ENCODE results near the gene RNH1. TPM values are rescaled to one million over a fixed set of nuclear protein-coding genes. Genes with fewer than 3 reads are reported as not detected.

The RNH1 gene
- total RNA-seq: 38.7 TPM

DNA sequence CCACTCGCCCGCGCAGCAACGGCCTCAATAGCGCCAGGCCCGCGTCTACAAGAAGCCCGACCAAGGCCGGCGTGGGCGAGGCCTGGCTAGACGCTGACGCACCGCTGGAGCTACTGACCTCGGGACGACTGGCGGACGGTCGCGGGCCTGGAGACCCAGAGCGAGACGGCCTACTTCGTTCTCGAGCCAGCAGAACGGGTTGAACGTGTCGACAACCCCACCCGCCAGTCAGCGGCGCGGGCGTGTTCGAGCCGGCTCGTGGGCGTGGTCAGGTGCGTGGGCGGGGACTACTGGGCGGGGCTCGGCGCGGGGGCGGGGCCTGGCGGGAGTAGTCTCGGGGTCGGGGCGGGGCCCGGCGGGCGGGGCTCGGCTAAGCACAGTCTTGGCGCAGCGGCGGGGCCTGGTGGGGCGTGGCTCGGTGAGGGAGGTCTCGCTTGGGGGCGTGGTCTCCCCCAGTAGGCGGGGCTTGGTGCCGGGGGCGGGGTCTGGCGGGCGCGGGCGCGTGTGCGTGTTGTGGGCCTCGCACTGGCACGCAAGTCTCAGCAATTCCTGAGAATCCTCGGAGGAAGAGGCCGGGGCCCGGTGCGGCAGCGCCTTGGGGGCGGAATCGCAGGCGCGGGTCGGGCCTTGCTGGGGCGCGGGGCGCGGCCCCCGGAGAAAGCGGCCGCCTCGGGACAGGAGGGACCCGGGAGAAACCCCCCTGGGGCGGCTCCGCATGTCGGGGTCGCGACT lies at the start of gene RNH1:
RNH1 (minus strand) TSS at position 248 of the 732 bp plus-strand sequence. CDS start 5,080 bp downstream, outside the sequence.
- FAIRE-seq (no peak), DNase-seq (ENCODE audit: low spot score in 2 of 2) (peak; percentile 99 to 100)

GRCh38 chr11:555780-556661 lies 49.0 kb upstream of the RNH1 start:
- FAIRE-seq (no peak), DNase-seq (ENCODE audit: low spot score in 2 of 2) (no peak)

DNA sequence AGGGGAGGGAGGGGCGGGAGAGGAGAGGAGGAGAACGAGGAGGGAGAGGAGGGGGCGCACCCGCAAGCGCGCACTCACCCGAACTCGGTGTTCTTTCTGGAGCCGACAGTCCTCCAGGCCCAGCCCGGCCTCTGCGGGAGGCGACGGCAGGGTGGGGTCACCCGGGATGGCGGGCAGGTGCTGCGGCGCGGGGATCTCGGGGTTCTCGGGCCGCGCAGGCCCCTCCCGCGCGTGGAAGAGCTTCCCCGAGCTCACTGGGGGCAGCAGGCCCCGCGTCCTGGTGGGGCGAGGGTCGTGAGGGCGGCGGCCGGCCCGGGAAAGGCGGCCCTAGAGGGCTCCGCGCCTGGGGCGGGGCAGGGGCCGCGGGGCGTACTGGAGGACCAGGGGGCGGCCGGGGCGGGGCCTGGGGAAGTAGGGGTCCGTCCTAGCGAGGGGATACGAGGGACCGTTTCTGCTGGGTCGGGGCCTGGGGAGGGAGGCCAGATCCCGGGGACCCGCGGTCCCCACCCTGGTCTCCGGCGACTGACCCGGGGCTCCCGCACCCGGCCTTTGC lies 48.3 kb upstream of the RNH1 start:
- no peak for DNase-seq (ENCODE audit: low spot score in 2 of 2)
- no peak for FAIRE-seq

DNA sequence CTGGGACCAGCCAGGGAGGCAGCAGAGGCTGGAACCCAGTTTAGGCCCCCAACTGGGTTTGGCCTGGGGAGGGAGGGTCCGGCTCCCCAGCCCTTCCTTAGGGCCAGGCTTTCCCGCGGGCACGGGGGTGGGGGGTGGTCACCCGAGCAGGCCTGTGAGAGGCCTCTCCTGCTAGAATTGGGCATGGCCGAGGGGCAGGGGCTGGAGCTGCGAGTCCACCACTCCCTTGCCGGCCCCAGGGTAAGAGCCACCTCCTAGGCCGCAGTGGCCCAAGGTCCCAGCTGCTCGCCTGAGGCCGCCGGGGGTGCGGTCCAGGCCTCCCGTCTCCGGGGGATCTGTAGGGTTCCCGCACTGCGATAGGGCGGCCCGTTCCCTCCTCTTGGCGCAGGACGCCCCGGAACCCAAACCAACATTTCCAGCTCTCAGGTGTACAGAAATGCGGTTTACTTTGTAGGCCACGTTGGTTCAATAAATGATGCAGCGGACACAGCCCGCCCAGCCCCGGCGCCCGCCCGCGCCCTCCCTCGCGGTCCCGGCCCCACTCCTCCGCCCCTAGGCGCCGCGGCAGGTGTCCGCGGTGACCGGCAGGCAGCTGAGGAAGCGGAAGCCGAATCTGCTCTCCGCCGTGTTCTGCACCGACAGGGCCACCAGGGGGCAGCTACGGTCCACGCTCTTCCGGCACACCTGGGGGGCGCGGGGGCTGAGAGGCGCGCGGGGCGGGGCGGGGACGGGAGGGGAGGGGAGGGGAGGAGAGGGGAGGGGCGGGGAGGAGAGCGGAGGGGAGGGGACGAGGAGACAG lies 47.6 kb upstream of the RNH1 start:
- FAIRE-seq (no peak), DNase-seq (ENCODE audit: low spot score in 2 of 2) (peak; percentile 79 to 86)

DNA sequence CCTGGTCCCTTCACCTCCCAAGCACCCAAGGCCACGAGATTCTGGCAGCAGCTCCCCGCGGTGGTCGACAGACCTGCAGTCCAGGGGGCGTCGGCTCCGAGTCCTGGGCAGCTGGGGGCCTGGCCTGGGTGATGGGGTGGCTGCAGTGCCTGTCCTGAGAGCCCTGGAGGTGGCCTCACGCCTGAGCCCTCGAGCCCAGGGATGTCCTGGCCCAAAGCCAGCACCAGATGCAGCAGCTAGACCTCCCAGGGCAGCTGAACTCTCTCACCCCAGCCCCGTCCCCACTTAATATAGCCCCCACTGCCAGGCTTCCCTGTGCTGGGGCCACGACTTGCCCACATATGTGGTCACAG lies 46.9 kb upstream of the RNH1 start:
- FAIRE-seq (no peak), DNase-seq (ENCODE audit: low spot score in 2 of 2) (no peak)

DNA sequence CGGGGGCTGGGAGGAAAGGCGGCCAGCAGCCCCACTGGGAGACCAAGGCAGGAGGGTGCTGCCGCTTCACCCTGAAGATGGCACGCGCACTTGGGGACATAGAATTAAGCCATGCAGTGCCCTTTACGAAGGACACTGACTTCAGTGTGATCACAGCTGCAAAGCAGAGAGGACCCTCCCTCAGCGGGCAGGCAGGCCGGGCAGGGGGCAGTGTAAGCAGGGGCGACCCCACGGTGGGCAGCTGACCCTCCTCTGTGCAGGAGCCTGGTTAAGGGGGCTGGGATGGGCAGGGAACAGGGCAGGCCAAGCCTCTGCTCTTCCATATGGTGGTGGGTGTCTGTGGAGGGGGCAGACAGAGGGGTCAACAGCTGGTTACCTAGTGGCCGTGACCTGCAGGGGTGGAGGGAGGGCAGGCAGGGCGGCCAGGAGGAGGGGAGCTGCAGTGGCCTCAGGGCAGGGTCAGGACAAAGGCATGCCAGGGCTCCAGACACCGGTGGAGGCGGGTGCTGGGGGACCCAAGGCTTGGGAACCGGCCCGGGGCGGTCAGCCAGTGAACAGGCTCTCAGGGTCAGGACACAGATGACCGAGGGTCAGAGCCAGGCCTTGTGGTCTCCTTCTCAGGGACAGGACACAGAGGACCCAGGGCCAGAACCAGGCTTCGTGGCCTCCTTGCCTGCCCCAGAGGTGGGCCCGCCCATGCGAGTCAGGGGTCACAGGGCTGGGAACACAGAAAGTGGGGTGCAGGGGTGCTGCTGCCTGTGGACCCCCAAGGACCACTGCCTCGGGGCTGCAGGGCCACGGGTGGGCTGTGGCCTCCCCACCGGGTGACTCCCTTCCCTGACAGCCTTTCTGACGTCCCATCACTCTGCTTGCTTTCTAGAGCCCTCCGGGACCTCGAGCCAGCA lies 46.3 kb upstream of the RNH1 start:
- no peak for FAIRE-seq

DNA sequence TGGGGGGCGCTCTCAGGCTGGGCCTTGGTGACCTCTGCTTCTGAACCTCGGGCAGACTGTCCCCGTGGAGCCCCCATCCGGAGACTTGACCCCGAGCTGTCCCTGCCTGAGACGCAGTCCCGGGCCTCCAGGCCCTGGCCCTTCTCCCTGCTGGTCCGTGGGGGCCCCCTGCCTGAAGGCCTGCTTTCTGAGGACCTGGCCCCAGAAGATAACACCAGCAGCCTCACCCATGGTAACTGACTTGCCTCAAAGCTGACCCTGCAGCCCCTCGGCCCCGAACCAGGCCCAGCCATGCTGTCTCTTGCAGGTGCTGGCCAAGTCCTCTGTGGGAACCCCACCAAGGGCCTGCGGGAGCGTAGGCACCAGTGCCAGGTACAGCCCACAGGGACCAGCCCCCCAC lies 44.6 kb upstream of the RNH1 start:
- DNase-seq (ENCODE audit: low spot score in 2 of 2): no peak
- FAIRE-seq: no peak

More for the DNA sequence above, 46.3 kb upstream of the RNH1 start:
- no peak for DNase-seq (ENCODE audit: low spot score in 2 of 2)

GRCh38 chr11:551131-551530 lies 44.1 kb upstream of the RNH1 start:
- FAIRE-seq (no peak), DNase-seq (ENCODE audit: low spot score in 2 of 2) (no peak)

DNA sequence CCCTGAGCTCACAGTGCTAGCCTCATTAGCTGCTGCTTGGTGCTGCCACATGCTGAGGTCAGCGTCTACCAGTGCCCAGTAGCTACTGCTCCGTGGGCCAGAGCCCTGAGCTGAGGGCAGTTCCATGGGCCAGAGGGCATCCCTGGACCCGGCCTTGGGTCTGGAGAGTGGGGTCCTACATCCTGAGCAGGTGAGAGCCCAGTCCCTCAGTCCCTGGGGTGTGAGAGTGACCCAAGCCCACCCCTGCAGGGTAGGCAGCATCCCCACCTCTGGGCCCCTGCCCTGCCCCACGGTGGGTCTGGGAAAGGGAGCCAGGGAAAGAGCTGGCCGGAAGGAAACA lies 43.7 kb upstream of the RNH1 start:
- DNase-seq (ENCODE audit: low spot score in 2 of 2) (no peak), FAIRE-seq (no peak)

GRCh38 chr11:550021-550745 lies 43.1 kb upstream of the RNH1 start:
- DNase-seq (ENCODE audit: low spot score in 2 of 2) (no peak), FAIRE-seq (no peak)

DNA sequence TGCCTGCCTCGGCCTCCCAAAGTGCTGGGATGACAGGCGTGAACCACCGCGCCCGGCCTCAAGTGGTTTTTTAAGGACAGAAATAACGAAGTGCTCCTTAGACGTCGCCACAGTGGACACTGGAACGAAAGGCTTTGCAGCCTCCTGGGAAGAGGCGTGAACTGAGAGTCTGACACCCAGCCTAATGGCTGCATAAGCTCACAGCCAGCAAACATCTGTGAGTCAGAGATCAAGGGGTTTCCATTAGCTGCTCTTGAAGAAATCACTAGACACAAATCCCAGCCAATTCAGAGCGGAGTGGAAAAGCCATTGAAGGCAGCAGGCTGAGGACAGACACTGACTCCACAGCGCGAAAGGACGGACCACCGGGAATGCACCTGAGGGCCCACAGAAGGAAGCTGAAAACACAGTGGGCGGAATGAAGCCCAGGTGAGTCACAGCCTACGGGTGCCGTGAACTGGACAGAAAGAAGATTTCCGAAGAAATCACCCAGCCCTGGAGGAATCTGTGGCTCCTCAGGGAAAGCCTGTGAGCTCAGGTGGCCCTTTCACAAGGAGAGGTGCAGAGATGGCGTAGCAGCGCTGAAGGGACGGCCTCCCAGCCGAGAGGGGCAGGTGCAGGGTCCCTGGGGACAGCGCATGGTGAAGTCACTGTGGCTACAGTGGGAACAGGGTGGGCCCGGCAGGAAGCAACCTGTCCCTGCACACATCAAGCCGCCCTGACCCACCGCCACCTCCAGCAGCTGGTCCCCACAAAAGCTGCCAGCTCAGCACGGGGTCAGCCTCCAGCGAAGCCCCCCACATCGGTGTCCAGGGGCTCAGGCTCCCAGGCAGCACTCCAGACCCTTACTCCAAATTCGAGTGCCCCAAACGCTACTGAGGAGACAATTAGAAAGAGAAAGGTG lies 41.9 kb upstream of the RNH1 start:
- DNase-seq (ENCODE audit: low spot score in 2 of 2): no peak
- FAIRE-seq: no peak

GRCh38 chr11:545171-545570 lies 38.1 kb upstream of the RNH1 start:
- FAIRE-seq: no peak
- no peak for DNase-seq (ENCODE audit: low spot score in 2 of 2)

- no peak for DNase-seq (ENCODE audit: low spot score in 2 of 2)
- no peak for FAIRE-seq
Measured at GRCh38 chr11:544817-545166, 37.8 kb upstream of the RNH1 start.

DNA sequence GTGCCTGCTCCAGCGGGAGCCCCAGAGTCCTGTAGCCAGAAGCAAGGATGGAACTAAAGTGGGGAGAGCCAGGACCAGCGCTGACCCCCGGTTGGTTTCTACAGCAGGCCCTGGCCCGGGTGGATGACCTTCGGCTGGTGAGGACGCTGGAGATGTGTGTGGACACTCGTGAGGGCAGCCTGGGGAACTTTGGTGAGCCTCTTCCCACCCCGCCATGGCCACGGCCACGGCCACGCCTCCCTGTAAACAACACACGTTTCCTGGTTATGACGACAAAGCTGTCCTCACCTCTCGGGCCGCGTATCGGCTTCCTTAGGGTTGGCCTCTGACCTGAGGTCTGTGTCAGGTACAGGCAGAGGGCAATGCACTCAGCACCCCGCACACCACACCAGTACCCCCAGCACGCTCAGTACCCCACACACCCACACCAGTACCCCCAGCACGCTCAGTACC lies 34.4 kb upstream of the RNH1 start:
- no peak for FAIRE-seq
- DNase-seq (ENCODE audit: low spot score in 2 of 2): no peak

- FAIRE-seq (no peak), DNase-seq (ENCODE audit: low spot score in 2 of 2) (no peak)
Measured at GRCh38 chr11:540583-541432, 33.8 kb upstream of the RNH1 start.

GRCh38 chr11:539971-540481 lies 33.0 kb upstream of the RNH1 start:
- DNase-seq (ENCODE audit: low spot score in 2 of 2): no peak
- FAIRE-seq: no peak

Measured in frontal cortex (tissue), 4 donors.